Retina (tissue), 1 donor: ENCODE results near the gene PSD2.

Experiments used
- DNase-seq: peaks from one replicate; pipeline ENCODE4 v3.0.0-alpha.2; 2016

The PSD2 gene

DNA sequence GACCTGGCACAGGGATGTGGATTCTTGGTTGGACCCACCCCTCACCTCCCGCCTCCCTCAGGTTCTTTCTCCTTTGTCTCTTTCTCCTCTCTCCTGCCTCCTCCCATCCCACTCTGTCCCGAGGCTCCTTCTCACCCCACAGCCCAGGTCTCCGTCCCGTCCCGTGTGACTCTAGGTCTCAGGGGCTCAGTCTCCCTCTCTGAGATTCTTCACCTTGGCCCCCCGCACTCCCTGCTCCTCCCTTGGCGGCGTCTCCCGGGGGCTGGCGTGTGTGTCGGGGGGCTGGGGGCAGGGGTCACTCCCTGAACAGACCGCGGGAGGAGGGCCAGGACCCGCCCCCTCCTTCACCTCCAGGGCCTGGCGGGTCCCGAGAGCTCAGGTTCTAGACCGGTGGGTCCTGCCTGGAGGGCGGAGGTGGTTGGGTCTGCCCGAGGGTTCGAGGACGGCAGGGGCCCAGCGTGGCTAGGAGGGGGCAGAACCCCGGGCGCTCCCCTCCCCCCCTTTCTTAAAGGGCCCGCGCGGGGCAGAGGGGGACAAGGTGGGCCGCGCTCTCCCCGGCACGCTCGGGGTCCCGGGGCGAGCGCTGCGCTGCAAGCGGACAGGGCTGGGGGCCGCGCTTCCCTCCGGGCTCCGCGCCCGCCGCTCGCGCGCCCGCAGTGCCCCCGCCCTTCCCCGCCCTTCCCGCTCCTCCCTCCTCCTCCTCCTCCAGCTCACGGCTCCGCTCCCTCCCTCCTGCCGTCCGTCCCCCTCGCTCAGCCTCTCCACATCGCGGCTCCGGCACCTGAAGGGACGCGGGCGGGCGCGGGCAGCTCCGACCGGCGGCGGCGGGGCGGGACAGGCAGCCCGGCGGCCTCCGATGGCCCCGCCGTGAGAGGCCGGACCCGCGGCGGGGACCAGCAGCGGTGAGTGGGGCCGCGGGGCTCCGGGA is at the start of gene PSD2:
PSD2 (plus strand) TSS at position 735 of the 928 bp plus-strand sequence. CDS start 13,633 bp downstream, outside the sequence.
- DNase-seq: peak; percentile 40

DNA sequence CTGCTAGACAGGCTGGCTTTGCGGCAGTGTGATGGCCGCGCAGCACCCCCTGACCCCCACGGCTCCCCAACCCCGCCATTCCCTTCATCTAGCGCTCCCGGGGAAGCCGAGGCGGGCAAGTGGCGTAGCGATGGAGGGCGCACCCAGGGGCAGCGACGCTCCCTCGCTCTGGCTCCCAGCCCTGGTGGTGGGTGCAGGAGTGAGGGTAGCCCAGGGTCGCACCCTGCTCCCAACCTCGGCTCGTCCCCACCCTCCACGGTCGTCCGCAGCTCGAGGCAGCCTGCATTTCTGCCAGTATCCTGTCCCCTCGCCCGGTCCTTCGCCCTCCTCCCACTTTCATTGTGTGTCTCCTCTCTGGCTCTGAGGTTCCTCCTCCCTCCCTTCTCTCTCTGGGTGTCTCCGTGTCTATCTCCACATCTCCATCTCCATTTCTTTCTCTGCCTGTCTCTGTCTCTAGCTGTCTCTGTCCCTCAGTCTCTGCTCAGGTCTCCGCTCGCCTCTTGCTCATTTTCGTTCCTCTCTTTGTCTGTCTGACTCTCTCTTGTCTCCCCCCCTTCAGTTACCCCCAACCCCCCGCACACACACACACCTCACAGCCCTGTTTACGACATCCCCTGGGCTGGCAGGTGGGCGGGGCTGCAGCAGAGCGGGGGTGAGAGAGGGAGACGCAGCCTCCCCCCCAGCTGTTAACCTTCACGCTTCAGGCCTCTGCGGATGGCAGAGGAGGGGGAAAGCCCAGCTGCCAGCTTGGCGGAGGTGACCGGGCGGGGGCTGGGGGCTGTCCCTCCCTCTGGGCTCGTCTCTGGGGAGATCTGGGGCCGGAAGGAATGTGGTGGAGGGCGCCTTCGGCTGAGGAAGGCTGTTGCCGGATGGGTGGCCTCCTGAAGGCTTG is 48.7 kb upstream of the PSD2 start:
- no peak for DNase-seq

DNA sequence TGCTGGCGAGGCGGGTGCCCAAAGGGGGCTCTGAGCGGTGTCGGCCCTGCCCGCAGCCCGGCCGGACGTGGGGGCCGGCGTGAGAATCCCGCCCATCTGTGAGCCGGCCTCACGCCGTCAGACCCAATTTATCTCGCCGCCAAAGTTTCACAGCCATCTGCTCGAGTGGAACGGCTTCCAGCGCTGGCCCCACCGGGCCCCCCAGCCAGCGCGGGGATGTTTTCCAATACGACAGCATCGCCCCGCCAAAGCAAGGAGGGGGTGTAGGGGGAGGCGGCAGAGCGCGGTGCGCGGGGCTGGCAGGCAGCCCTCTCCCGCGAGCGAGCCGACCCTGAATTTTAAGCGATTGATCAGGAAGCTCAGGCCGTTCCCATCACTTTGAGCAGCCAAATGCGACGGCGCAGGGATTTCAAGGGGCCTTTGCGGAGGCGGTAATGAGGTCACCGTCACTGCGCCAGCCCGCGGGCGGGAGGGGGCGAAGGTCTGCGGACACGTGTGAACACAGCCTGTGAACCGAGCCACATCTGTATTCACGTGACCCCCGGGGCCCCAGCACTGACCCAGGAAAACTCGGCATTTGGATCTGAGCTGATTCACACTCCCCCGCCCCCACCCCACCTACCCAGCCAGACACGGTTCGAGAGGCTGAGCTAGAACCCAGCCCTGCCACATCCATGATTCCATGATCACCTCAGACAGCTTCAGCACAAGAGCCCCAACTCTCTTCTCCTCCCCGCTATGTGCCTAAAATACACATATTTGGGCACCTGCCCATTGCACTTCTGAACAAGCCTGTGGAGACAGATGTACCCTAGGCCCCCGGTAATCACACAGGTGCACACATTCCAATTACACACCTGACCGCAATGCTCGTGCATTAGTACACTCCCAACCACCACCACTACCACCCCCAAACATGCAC is 47.8 kb upstream of the PSD2 start:
- peak; percentile 94 for DNase-seq

DNA sequence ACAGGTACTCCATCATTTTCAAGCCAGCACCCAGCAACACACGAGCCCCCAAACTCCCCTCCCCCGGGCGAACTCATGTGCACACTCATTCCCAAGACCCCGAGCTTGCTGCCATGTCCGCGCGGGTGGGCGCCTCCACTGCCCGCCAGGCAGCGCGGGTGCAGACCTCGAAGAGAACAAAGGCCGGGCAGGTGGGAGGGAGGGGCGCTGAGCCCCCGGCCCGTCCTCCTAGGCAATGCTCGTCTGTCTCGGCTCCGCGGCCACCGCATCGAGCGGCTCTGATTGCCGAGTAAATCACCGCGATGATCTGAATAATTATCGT is 47.1 kb upstream of the PSD2 start:
- peak; percentile 67 for DNase-seq

DNA sequence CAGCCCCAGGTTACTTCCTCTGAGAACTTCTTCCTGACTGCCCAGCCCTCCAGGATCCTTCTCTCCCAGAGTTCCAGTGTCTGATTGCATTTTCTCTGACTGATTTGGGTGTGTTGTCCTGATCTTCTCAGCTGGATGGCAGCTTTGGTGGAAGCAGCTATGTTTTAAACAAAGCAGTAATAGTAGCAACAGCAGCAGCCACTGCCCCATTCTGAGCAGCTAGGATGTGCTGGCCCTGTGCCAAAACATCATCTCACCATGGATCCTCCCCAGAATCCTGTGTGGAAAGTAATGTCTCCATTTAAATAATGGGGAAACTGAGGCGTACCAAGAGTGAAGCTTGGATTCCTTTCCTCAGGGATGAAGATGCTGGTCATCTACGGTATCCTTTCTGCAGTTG is 46.4 kb upstream of the PSD2 start:
- DNase-seq: no peak

DNA sequence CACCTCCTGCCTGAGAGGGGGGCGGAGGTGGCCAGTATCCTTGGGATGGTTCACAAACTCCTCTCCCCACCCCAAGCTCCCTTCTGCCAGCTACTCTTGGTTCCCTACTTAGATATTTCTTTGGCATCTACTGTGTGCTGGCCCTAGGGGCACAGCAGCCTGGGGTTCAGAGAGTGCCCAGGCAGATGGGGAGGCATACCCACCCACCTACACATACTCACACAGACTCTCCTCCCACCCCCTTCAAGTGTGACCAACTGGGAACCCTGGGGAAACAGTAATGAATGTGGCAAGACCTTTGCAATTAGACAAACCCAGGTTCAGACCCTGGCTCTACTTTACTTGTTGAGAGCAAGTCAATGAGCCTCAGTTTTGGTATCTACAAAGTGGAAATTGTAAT is 44.4 kb upstream of the PSD2 start:
- DNase-seq: peak; percentile 1

DNA sequence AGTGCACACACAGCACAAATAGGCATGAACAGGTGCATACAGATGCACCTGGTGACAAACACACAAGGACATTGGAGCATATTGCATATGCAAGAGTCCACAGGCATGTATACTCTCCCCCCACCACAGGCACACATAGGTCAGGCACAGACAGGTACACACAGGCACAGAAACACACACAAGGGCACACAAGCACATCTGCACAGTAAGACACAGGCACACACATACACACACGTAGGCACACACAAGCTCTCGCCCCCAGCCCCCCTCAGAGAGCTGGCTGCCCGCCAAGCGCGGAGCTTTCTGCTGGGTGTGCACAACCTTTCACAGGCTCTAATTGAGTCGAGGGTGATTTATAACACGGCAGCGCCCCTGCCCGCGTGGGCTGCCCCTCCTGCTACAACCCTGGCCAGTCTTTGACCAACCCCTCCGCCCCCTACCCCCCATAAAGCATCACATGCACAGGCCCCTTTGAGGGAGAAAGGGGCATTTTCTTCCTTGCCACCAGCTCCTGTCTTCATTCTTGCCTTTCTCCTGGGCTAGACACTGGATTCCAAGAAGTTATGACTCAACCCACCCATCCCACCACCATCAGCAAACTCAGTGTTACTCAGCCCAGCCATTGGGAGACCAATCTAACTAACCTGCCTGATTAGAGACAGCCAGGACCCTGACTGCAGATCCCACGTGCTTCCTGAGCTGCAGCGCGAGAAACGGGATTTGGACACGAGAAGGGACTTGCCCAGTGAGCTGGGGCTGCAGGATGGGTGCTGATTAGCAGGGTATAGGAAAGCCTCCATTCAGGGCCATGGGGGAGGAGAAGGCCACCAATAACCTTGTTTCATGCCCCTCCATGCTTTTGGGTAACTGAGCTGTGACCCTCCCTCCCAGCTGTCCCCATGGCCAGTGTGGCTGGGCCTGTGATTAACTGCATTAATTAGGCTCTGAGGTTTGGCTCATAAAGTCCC is 42.8 kb upstream of the PSD2 start:
- peak; percentile 32 for DNase-seq

DNA sequence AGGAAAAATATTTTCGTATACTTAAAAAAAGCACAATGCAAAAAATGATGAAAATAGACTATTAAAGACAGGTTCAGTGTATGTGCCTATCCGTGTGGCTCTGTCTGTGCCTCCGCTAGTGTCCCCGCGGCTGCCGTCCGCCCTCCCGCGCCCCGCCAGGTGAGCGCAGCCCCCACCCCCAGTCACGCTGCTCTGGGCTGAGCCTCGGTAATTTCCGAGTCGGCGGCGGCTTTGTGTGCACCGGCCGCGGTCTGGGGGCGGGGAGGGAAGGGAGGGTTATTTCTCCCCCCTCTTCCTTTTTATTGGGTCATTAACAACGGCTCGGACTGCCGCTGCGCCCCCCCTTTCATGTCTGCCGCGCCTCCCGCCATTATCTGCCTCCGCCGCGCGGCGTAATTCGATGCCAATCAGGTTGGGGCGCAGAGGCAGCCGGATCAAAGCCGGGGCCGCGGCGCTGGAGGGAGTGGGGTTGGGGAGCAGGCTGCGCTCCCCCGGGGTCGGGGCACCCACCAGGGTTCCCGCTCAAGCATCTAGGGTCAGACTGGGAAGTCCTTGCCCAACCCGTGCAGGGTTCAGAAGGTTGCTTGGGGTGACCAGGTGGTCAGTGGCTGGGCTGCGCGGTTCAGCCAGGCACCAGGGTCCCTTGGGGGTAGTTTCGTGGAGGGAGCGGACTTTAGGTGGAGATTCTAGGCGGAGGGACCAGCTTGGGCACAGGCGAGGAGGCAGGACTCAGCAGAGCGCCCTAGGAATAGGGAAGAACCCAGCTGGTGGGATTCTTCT is 39.5 kb upstream of the PSD2 start:
- peak; percentile 74 for DNase-seq

DNA sequence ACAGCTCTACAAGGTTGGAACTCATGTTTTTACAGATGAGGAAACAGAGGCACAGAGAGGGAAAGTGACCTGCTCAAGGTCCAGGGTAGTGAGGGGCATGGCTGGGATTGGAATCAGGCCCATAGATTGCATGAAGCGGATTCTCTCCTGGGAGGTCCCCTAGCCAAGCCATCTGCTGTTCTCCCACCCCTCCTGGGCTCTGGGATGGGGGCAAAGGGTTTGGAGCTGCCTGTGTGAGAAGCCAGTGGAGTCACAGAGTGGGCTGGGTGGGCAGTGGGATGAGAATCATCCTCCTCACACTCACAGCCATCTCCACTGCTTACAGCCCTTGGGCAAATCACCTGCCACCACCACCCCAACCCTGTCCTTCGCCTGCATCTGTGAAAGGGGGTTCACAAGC is 38.6 kb upstream of the PSD2 start:
- DNase-seq: no peak

DNA sequence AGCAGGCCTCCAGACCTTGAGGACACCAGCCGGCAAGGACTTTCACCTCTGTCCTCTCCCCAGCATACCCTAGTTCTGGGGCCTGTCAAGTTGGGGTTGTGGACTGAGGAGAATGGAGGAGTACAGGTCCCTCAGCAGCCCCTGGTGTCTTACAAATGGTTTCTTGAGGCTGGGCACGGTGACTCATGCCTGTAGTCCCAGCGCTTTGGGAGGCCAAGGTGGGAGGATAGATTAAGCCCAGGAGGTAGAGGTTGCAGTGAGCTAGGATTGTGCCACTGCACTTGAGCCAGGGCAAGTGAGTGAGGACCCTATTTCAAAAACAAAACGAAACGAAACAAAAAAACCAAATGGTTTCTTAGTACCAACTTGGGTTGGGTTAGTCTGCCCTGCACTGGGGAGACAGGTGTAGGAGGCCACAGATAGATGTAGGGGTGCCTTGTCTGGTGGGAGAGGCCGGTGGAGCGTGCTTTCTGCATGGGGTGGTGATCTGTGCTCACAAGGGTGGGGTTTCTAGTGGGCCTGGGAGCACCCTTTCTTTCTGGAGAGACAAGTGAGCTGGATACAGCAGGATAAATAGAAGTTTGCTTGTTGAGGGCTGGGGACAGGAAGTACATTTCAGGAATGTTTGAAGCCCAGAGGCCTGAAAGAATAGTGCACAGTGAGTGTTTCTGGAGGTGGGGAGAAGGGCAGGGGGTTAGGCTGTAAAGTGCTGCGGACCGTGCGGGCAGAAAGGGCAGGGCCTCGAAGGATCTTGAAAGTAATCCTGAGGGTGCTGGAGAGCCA is 37.7 kb upstream of the PSD2 start:
- DNase-seq: peak; percentile 40

DNA sequence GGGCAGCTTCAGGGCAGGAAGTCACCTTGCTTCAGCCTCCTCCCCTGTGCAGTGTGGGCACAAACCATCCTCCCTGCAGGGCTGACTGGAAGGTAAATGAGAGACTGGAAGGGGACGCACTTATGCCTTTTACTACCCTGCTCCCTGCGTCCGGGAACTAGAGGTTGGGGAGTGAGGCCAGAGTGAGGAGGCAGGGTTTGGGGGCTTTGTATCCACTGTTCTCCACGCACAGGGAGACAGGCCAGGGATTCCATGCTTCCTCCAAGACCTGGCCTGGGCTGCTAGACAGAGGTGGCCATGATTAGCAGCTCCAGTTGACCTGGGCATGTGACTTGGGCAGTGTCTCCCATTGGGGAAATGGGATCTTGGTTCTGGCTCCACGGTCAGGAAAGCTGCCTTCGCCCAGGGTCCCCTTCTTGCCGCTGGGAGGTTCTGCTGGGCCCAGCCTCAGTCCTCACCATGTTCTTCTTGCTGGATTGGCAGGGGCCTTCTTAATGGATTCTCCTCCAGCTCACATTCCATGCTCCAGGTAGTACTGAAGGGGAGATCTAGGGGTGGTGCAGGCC is 37.0 kb upstream of the PSD2 start:
- DNase-seq: no peak

DNA sequence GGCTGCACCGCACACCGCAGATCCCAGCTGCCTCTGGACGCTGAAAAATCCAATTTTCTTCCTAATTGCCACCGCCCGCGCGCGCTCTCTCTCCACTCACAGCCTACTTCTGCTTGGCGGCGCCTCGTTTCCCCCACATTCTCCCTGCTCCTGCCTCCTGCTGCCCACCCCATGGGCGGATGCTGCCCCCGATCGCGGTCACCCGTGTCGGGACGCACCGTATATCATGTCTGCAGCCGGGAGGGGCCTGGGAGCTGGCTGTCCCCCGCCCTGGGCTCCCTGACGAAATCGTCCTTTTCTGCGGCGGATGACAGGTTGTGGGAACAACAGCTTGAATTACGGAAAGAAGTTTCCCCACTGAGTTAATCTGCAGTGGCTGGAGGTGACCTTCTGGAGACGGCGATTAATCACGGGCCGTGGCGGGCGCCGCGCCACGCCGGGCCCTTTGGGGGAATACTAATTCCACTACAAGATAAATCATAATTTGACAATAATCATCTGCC is 36.3 kb upstream of the PSD2 start:
- DNase-seq: peak; percentile 73

DNA sequence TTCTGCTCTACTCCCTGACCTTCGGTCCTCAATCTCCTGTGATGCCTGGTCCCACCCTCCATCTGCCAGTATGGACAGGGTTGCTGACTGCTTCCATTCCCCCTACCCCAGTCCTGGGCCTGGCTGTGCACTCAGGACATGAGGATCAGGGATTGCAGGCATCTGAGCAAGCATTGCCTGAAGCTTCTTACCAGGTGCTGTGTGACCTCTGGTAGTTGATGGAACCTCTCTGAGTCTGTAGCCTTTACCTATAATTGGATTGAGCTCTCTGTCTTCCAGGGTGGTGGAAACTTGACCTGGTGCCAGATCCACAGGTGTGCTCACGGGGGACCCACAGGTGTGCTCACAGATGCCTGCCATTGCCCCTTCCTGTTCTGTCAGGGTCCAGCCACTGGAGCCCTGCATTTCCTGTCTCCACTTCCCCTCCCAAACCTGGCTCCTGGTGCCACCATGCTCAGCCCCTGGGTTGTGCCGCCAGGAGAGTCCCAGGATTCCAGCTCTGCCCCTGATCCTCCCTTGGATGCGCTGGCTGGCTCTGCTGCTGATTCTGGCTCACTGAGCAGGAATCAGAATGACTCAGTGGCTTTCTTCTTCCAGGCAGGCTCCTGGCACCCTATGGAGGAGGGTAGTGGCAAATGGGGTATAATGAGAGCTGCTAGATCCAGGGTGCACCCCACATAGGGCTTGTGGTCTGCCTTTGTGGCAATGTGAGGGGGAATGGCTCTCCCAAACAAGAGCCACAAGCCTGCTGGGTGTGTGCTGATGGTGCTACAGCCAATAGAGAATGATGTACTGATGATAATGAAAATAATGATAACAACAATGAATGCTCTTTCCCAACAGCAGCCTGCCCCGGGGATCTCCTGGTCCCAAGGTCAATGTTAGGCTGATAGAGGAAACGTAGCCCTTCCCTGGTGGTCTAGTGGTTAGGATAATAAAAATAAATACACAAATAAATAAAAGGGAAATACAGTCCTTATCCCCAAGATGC is 35.2 kb upstream of the PSD2 start:
- DNase-seq: peak; percentile 14

DNA sequence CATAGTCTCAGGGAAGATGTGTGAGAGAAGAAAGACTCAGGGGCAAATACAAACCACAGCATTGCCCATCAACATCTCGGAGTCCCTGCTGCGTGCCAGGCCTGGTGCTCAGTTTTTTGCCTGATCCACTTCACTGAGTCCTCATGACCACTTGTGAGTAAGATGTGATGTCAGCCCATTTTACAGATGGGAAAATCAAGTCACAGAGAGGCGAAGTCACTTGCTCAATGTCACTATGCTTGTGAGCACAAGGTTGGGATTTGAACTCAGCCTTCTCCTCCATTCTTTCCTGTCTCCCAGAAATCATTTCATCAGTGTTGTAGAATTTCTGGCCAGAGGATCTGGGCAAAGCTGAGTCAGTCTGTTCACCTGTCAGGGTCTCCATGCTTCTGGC is 34.6 kb upstream of the PSD2 start:
- peak; percentile 23 for DNase-seq

DNA sequence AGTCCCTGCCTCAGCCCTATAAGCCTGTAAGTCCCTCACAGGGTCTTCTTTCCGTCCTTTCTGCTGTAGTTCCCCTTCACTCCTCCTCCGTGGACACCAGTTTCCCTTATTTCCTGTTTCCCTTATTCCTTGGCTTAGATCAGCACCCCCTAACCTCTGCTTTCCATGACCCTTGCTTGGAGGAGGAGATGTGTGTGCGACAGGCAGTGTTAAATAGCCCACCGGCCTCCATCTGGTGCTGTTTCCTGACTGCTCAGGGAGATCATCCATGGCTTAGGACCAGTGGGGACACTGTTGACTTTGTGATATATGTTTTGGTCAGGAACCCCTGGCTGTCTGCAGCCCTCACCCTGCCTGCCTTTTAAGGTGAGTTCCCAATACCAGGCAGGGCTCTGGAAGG is 34.1 kb upstream of the PSD2 start:
- DNase-seq: peak; percentile 32

DNA sequence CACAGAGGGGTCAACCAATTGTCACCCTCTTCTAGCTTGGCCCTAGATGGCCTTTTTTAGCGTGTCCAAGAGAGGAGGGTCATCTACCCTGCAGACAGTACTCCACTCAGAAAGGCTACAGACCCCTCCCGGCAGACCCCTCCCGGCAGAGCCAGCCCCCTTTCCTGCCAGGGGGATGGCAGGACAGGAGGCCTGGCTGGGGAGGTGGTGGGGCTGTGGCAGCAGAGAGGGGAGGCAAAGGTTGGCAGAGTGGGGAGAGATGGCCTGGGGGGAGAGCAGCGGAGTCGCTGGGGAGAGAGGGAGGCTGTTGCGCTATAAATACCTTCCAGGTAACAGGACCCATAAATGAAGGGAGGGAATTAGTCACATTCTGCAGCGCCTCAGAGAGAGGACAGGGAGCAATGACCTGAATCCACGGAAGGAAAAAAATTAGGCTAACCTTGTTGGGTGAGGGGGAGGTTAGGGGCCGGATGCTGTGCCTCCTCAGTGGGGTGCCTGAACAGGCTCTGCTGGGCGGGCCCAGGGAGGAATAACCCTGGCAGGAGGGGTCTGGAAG is 32.9 kb upstream of the PSD2 start:
- DNase-seq: no peak

DNA sequence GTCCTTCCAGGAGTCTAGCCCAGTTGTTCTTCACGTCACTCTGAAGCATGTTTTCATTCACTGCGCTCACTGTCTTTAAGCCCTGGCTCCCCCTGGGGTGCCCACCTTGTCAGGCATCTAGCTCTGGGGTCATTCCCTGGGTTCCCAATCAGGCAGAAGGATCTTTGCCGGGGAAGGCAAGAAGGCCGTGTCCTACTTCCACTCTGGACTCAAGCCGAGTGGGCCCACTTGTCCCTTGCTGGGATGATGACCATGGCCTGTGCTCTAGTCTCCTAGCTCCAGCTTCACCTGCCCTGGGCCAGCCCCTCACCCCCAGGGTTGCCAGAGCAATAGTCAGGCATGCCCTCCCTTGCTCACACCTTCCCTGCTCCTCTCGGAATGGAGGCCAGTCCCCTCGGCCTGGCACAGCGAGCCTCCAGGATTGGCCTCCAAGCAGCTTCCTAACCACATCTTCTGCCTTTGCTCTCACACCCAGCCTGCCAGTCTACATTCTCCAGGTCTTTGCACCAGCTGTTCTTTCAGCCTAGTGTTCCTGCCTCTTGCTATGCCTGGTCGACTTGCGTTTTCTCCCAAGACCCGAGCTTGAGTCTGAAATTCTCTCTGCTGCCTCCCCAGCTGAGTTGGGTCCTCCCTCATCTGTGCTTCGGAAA is 32.2 kb upstream of the PSD2 start:
- DNase-seq: peak; percentile 60
